Hematopoietic multipotent progenitor cell treated with erythropoietin and hydrocortisone succinate and interleukin-3 and kit ligand, for 15 days (in vitro differentiated cells): ENCODE measurements around the gene STUM.
"Not testable (repeated sequence)": the region's sequence is repeated elsewhere in the genome, so short reads cannot be mapped to it uniquely, and the experiment has no call there.

Experiments
- DNase-seq: peaks from one replicate; pipeline ENCODE4 v3.0.0-alpha.2; 2015; ENCODE audit warnings: low spot score

STUM gene, protein sequence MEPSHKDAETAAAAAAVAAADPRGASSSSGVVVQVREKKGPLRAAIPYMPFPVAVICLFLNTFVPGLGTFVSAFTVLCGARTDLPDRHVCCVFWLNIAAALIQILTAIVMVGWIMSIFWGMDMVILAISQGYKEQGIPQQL

GRCh38 chr1:226548256-226549093 lies at the start of gene STUM:
Gene STUM (plus strand): TSS chr1:226548764. CDS start chr1:226548905, 141 bp downstream.
- DNase-seq, result no peak

- not testable (repeated sequence) for DNase-seq
These were observed 48.9 kb upstream of the STUM start for GRCh38 chr1:226499699-226500098.

DNA sequence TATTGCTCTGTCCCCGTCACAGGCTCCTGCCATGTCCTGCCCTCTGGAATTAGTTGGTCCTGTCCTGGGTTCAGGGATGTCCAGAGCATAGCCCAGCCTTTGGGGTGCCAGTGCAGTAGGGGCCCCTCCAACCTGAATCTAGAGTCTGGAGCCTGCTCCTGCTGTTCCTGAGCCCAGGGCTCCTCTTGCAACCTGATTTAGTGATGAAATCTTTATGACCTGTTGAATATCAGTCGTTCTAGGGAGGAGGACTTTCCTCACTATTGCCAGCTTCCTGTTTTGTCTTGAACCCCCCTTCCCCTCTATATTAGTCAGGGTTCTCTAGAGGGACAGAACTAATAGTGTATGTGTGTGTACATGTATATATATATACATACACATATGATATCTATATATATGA lies 42.5 kb upstream of the STUM start:
- DNase-seq, result no peak

DNA sequence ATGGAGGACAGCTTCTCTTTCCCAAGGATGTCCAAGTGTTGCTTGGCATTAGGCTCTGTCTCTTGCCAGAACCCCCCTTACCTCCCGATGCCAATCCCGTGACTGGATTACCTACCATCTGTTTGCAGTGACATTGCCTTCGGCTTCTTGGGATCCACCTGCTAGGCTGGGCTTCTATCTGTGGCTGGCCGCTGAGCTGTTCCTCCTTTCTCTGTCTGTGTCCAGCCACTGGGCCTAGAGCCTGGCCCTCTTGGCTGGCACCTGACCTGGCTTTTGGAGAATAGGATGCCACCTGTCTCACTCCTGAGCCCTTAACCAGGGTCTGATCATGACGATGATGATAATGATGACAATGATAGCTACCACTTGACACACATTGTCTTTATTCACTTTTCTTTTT lies 41.6 kb upstream of the STUM start:
- DNase-seq, result no peak

DNA sequence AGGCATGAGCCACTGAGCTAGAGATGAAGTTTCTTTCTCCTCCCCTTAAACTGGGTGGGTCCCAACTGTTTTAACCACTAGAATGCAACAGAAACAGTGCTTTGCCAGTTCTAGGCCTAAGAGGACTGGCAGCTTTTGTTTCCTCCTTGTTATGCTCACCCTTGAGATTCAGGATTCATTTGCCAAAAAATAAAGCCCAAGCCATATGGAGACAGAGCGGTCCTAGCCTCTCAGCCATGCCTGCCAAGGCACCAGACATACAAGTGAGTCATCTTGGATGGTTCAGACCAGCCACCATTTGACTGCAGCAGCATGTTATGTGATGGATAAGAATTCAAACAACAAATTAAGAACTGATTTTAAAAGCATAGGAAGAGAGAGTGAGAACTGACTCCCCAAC lies 38.1 kb upstream of the STUM start:
- DNase-seq, result no peak

GRCh38 chr1:226511296-226511695 lies 37.3 kb upstream of the STUM start:
- DNase-seq, result no peak

DNA sequence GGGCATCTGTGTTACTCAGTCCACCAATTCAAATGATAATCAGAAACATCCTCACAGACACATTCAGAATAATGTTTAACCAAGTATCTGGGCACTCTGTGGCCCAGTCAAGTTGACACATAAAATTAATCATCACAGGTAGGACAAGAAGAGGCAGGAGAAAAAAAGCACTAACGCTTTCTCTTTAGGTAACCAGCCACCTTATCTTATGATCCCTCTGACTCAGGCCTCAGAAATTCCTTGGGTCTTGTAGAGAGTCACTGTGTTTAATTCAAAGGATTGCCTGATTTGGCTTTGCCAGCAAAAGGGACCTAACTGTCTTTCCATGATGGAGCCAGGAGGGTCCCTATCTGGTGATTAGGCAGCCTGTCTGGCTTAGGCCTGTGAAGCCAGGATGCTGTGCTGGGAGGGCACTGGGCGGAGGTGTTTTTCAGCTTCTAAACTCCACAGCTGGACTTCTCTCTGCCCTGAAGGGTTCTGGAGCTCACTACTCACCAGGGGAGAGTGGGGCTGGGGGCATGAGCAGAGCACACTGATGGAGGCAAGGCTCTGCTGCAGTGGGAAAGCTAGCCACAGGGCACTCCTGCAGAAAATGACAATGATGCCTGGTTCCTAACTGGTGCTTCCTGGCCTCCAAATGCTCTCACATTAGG lies 36.4 kb upstream of the STUM start:
- DNase-seq, result no peak

DNA sequence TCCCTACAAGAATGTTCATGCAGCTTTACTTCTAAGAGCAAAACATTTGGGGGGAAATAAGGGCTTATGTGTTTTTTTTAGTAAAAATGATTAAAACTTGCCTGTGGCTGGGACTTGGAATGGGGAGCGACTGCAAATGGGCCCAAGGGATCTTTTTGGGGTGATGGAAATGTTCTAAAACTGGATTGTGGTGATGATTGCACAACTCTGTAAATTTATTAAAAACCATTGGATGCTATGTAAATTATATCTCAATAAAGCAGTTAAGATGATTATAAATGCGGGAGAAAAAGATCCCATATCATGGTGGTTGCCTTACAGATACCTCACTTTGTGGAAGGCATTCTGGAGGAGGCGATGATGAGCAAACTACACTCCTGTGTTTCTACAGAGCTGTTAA lies 30.2 kb upstream of the STUM start:
- no peak for DNase-seq

GRCh38 chr1:226519135-226519534 lies 29.4 kb upstream of the STUM start:
- DNase-seq, result no peak

DNA sequence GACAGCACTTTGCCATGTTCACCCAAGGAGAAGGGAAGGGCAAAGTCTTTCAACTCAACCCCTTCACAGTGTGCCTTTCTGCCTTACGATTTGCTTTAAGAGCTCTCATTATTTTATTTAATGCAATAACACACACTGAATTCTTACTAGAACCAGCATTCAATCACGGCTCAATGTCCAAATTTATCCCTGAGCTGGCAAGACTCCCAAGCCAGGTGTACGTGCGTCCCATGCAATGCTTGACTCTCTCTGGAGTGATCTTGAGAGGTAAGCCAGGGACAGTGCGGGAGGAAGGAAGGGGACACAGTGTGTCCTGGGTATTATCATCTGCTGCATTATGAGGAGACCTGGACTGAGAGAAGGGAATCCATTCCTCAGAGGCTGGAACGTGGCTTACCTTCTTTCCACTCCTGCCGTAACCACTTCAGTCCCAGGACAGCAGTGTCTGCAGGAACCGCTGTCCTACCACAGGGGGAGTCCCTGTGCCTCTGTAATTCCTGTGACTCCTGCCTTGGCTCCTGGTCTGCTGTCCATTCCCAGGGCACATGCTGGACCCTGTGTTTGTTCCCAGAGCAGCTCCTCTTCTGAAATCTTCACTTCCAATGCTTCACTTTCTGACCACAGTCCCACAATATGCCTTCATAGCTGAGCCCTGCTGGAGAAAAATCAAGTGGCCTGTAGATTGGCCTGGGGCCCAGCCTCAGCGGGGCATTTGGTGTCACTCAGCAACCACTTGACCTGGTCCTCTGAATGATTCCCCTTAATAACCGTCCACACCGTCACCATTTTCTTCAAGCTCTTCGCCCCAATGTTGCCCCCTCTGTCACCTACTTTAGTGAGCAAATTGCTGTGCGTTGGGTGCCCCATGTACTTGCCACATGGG lies 28.6 kb upstream of the STUM start:
- DNase-seq, result no peak

- no peak for DNase-seq
These were observed 27.8 kb upstream of the STUM start for GRCh38 chr1:226520640-226521355.

GRCh38 chr1:226523646-226524406 lies 24.7 kb upstream of the STUM start:
- no peak for DNase-seq

GRCh38 chr1:226524547-226524946 lies 24.0 kb upstream of the STUM start:
- no peak for DNase-seq

DNA sequence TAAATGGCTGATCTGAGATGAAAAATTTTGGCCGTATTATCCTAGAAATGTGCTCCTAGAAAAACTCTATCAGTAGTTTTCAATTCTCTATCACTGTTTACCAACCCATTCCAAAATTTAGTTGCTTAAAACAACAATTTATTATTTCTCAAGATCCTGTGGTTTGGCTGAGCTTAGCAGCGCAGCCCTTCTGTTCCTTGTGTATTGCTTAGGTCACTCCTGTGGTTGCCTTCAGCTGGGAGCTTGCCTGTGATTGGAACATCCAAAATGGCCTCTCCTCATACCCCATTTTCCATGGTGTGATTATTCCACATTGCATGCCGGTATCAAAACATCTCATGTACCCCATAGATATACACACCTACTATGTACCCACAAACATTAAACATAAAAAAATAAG lies 22.8 kb upstream of the STUM start:
- DNase-seq, result no peak

- no peak for DNase-seq
These were observed 21.6 kb upstream of the STUM start for GRCh38 chr1:226526801-226527595.

- no peak for DNase-seq
These were observed 18.7 kb upstream of the STUM start for GRCh38 chr1:226529891-226530290.

DNA sequence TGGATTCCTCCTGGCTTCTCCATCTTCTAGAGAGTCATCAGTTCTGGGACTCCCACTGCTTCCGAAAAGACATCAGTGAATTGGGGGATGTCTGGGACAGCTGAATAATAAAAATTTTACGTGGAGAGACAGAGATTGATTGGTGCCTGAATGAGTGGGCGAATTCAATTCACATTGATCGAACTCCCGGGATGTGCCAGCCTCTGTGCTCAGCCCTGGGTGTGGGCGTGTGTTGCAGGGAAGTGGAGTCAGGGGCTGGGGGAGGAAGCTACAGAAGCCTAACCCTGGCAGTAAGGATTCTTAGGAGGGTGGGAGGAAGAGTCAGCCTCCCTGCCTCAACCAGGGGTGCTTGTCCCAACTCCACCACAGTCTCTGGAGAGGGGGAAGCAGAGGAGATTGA lies 18.0 kb upstream of the STUM start:
- no peak for DNase-seq

DNA sequence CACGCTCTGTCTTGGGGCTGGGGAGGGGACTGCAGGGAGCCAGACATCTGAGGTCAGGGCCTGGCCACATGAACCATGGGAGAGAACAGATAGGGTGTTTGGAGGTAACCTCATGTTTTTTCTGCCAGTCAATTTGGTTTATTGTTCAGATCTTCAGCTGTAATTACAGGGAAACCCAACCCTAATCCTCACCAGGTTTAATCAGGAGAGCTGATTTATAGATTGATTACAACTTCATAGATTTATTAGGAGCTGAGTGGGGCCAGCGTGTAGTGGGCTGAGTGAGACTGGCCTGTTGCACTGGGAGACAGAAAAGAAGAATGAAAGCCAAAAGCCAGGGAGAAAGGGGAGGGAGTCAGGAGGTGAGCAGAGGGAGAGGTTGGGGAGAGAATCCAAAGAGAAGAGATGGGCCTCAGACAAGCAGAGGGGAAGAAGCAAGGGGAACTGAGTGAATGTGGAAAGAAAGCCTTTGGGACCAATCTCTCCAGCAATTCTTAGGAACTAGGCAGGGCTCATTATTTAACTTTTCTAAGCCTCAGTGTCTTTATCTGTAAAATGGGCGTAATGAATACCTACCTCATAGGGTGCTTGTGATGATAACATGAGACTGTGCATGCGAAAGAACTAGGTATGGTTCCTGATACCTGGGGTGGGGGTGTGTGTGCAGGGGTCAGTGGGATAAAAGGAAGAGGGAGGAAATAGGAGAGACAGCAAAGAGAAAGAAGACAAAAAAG lies 17.0 kb upstream of the STUM start:
- no peak for DNase-seq

- no peak for DNase-seq
These were observed 16.0 kb upstream of the STUM start for GRCh38 chr1:226532553-226532952.
